Activated B cell treated with CpG ODN at 0.5 μM for 24 hours (primary cell): ENCODE results near the gene RAD23B. TPM values are rescaled to one million over a fixed set of nuclear protein-coding genes. Genes with fewer than 3 reads are reported as not detected.

ENCODE experiments used
- ATAC-seq: fragments of 200-7000 bp; cut with Tn5 transposase; one replicate; pipeline ENCODE4 v1.10.0; 2021; ENCODE audit warnings: low read depth, mild to moderate bottlenecking, moderate library complexity
- CTCF ChIA-PET: fragments of 350-600 bp; sonication (Branson Sonifier 250); formaldehyde crosslinking; loops from one replicate; lab custom pipeline; 2021; ENCODE audit warnings: antibody characterized with exemption; lab: Charles Lee
- POLR2A ChIA-PET: fragments of 350-600 bp; sonication (Branson Sonifier 250); formaldehyde crosslinking; loops from one replicate; lab custom pipeline; 2021; ENCODE audit warnings: antibody characterized with exemption; lab: Charles Lee
- DNase-seq: peaks from one replicate; pipeline ENCODE4 v3.0.0; 2022
- H3K27ac Mint-ChIP-seq: one replicate; pipeline ENCODE4 v1.8.0; 2020; ENCODE audit warnings: mixed read lengths
- H3K27me3 Mint-ChIP-seq: one replicate; pipeline ENCODE4 v1.8.0; 2021; ENCODE audit warnings: mixed read lengths
- H3K36me3 Mint-ChIP-seq: one replicate; pipeline ENCODE4 v1.8.0; 2021; ENCODE audit warnings: low read depth, mixed read lengths
- H3K4me1 Mint-ChIP-seq: one replicate; pipeline ENCODE4 v1.8.0; 2021; ENCODE audit warnings: mixed read lengths
- H3K4me3 Mint-ChIP-seq: one replicate; pipeline ENCODE4 v1.8.0; 2020; ENCODE audit warnings: mild to moderate bottlenecking, mixed read lengths
- H3K9me3 Mint-ChIP-seq: one replicate; pipeline ENCODE4 v1.8.0; 2020; ENCODE audit warnings: mixed read lengths
- intact Hi-C: fragments of 100-400 bp; cut with micrococcal nuclease; formaldehyde crosslinking; loops from one replicate; pipeline ENCODE4 v1.15.1; 2024
- total RNA-seq: library from RNA; stranded (reverse); gene quantifications from 2 replicates; pipeline ENCODE4 v1.2.3, GENCODE V29; 2022
- TF ChIP-seq, protein P1 (sequence below): fragments of 200-600 bp; IDR thresholded peaks from one replicate; pipeline ENCODE4 v1.8.0; 2022; ENCODE audit warnings: antibody characterized with exemption, mild to moderate bottlenecking

The RAD23B gene
- 75.3 and 82.6 TPM in 2 replicates for total RNA-seq

DNA sequence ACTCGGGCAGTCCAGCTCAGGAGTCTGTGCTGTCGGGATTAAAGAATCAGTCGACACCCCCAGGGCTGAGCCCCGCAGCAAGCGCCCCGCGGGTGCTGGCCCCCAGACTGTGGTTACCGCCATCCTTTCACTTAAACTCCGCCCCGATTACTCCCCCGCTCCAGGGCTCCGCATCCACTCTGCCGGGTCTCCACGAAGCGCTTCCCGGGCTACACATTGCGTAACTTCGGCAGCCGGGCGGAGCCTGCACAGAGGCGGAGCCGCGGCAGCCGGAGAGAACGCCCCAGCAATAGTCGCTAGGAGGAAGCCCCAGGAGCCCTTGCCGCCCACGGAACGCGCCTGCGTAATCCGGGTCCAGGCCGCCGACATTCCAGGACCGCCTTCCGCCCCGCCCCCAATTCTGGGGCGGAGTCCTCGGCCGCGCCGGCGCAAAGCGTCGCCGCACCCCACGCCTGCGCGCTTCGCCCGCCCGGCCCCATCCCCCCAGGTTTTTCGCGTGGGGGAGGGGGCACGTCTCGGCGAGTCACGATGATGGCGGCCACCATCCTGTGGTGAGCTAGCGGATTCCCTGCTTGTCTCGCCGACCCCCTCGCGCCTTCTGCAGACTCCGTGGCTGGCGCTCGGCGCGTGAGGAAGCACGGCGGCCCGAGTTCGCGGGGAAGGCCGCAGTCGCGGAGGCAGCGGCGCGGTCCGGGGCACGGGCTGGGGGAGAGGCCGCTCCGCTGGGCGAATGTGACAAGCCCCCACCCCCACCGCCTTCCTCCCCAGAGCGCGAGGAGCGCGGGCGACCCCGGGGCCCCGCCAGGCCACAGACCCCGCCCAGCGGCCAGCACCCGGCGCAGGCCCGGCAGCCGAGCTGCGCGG, at the start of gene RAD23B:
TSS of gene RAD23B (plus strand) at position 521 of the 864 bp plus-strand sequence. CDS start 351 bp downstream, outside the sequence.
- H3K4me1 Mint-ChIP-seq, result peaks cover 64% of the 10 kb centered on the region
- no peaks in the 10 kb centered on the region for H3K9me3 Mint-ChIP-seq
- POLR2A ChIA-PET, result interaction anchor here (1.0 to 3.8 kb wide), 8 partner anchors 13 to 58 kb away, joined by 3 to 77 read pairs (median 4); no protein-coding TSS in a partner anchor
- peaks cover 6% of the 10 kb centered on the region for H3K36me3 Mint-ChIP-seq
- intact Hi-C loops, result loop anchor here (1.0 to 10.0 kb wide), 9 partner anchors 34 to 1832 kb away; partner anchors contain the start of genes ABITRAM, CTNNAL1, ELP1 and TMEM245
- DNase-seq, result peak; percentile 99
- peak; percentile 82 for ATAC-seq
- H3K4me3 Mint-ChIP-seq, result peak within 1 kb of the TSS; percentile 91
- TF ChIP-seq, protein P1, sequence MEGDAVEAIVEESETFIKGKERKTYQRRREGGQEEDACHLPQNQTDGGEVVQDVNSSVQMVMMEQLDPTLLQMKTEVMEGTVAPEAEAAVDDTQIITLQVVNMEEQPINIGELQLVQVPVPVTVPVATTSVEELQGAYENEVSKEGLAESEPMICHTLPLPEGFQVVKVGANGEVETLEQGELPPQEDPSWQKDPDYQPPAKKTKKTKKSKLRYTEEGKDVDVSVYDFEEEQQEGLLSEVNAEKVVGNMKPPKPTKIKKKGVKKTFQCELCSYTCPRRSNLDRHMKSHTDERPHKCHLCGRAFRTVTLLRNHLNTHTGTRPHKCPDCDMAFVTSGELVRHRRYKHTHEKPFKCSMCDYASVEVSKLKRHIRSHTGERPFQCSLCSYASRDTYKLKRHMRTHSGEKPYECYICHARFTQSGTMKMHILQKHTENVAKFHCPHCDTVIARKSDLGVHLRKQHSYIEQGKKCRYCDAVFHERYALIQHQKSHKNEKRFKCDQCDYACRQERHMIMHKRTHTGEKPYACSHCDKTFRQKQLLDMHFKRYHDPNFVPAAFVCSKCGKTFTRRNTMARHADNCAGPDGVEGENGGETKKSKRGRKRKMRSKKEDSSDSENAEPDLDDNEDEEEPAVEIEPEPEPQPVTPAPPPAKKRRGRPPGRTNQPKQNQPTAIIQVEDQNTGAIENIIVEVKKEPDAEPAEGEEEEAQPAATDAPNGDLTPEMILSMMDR, result no peak
- CTCF ChIA-PET, result interaction anchor here (0.7 to 2.7 kb wide), 5 partner anchors 14 to 64 kb away, joined by 3 to 9 read pairs (median 6); no protein-coding TSS in a partner anchor
- peak within 1 kb of the TSS; percentile 93 for H3K27ac Mint-ChIP-seq
- H3K27me3 Mint-ChIP-seq, result no peaks in the 10 kb centered on the region

DNA sequence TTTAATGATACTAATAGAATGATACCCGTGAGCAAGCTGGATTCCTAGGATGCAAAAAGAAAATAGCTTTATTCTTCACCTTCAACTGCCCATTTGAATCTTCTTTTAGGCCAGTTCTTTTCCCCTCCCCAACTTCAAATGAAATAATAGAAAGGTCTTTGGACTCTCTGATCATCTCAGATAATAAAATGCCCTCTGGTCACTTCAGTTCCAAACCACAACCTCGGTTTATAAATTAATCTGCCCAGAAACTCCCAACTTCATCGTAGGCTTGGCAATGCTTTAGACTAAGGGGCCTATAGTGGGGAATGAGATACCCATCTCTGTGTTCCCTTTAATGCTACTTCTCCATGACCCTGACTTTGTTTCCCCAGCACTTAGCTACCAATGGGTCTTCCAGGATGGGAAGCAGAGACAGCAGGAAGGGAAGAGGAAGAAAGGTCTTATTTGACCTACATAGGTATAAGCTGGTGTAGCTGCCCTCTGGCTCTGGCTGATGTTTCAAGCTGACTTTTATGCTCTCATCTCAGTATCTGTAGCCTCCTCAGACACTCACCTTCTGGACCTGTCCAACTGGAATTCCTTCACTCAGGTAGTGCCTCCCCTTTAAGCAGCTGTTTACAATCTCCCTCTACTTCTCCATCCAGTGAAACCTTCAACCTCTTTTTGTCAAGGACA, 47.2 kb upstream of the RAD23B start:
- Mint-ChIP-seq H3K4me3 (no peak overlapping the region), H3K27me3 (peaks cover 20% of the 10 kb centered on the region), H3K9me3 (no peaks in the 10 kb centered on the region), H3K4me1 (no peaks in the 10 kb centered on the region), H3K36me3 (no peaks in the 10 kb centered on the region), H3K27ac (no peak overlapping the region)
- ATAC-seq (no peak), DNase-seq (no peak)
- TF ChIP-seq, protein P1, result no peak
- intact Hi-C loops, result loop anchor here (10.0 kb wide), 1 partner anchor 189 kb away; no protein-coding TSS in a partner anchor
- CTCF ChIA-PET, result interaction anchor here (9.7 kb wide), 1 partner anchor 104 kb away, joined by 205 read pairs; no protein-coding TSS in a partner anchor
- POLR2A ChIA-PET, result no interaction called here

DNA sequence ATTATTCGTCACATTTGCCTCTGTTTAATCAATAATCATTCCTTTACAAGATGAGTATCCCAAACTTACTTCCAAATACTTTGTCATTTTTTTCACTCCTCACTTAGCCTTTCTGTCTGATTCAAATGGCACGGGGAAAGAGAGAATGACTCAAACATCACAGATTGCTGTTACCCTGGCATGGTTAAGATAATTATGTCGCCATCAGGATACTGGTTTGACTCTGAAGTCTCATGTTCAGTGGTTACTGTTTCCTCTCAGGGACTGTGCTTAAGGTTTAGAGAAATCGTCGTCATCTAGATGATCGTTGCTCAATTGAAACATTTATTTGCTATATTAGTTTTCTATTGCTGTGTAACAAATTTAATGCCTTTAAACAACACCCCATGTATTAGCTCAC, 45.2 kb upstream of the RAD23B start:
- TF ChIP-seq, protein P1, result no peak
- Mint-ChIP-seq H3K27ac (no peak overlapping the region), H3K36me3 (no peaks in the 10 kb centered on the region), H3K4me1 (peaks cover 10% of the 10 kb centered on the region), H3K9me3 (no peaks in the 10 kb centered on the region), H3K27me3 (peaks cover 5% of the 10 kb centered on the region), H3K4me3 (no peak overlapping the region)
- POLR2A ChIA-PET, result no interaction called here
- CTCF ChIA-PET, result interaction anchor here (1.5 to 9.7 kb wide), 2 partner anchors 23 to 102 kb away, joined by 4 to 205 read pairs; no protein-coding TSS in a partner anchor
- intact Hi-C loops, result loop anchor here (2.0 to 10.0 kb wide), 4 partner anchors 19 to 1525 kb away; no protein-coding TSS in a partner anchor
- DNase-seq (no peak), ATAC-seq (no peak)

DNA sequence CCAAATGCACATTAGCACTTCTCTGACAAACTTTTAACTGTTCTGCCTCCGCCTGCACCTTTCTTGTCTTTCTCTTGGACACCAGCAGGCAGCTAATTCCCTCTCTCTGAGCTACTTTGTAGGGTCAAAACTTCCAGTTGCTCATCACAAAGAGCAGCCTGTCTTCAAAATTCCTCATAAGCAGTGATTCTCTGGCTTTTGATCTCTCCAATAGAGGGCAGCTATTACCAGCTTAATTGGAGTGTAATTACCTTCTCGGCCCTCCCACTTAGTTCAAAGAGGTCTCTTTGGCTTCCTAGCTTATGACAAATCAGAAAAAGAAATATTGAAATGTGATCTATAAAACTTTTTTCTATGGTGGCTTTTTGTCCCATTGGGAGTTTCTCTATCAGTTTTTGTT, 43.6 kb upstream of the RAD23B start:
- Mint-ChIP-seq H3K4me3 (no peak overlapping the region), H3K9me3 (no peaks in the 10 kb centered on the region), H3K4me1 (peaks cover 18% of the 10 kb centered on the region), H3K27me3 (peaks cover 2% of the 10 kb centered on the region), H3K27ac (no peak overlapping the region), H3K36me3 (no peaks in the 10 kb centered on the region)
- DNase-seq (no peak), ATAC-seq (peak; percentile 68)
- TF ChIP-seq, protein P1, result no peak
- CTCF ChIA-PET, result interaction anchor here (0.7 to 9.7 kb wide), 24 partner anchors 8 to 1326 kb away, joined by 3 to 205 read pairs (median 5); partner anchors contain the start of gene RAD23B
- intact Hi-C loops, result loop anchor here (1.0 to 10.0 kb wide), 7 partner anchors 21 to 1523 kb away; no protein-coding TSS in a partner anchor
- POLR2A ChIA-PET, result interaction anchor here (0.7 to 2.0 kb wide), 3 partner anchors 44 to 103 kb away, joined by 3 to 5 read pairs (median 4); no protein-coding TSS in a partner anchor
